LNCAP (cell line): Measurements from ENCODE around the gene AMBRA1.
A peak's percentile ranks its signal among the peaks of the same experiment; 100 is the strongest.

Experiments used
- CTCF ChIP-seq: fragments of 450-650 bp; IDR thresholded peaks from 2 replicates; pipeline ENCODE4 v1.5.1; 2017; ENCODE audit warnings: mild to moderate bottlenecking

AMBRA1 gene

GRCh38 chr11:46391186-46391577 lies 202.6 kb downstream of the AMBRA1 start:
- TF ChIP-seq CTCF, result no peak

- TF ChIP-seq CTCF, result no peak
Observed at GRCh38 chr11:46390331-46391171, 203.3 kb downstream of the AMBRA1 start.

GRCh38 chr11:46389450-46390330 lies 204.1 kb downstream of the AMBRA1 start:
- peak; percentile 92 for TF ChIP-seq CTCF

GRCh38 chr11:46388619-46389449 lies 205.0 kb downstream of the AMBRA1 start:
- no peak for TF ChIP-seq CTCF

GRCh38 chr11:46387919-46388618 lies 205.8 kb downstream of the AMBRA1 start:
- TF ChIP-seq CTCF, result no peak

- TF ChIP-seq CTCF, result no peak
Observed at GRCh38 chr11:46387456-46387855, 206.4 kb downstream of the AMBRA1 start.
